Measurements from ENCODE around the gene RHNO1. TPM values are rescaled to one million over a fixed set of nuclear protein-coding genes. Genes with fewer than 3 reads are reported as not detected.

Gene RHNO1
- total RNA-seq, 2 experiments from 2014 or later, result 50.3 to 53.8 TPM

DNA sequence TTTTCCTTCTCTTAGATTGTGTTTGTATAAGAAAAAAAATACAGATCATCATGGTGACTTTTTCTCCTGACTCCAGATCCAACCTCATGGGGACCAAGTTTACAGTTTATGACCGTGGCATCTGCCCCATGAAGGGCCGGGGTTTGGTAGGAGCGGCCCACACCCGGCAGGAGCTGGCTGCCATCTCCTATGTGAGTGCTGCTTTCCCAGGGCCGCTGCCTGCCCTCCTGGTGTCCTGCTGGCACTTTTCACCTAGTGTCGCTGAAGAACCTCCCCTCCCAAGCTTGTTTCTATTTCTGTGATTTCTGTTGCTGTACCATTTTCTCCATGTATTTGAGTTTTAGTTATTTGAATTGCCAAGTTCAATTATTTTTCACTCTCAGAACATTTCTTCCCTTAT lies 57.3 kb downstream of the RHNO1 start:
- no peak overlapping the region for H3K27ac Mint-ChIP-seq
- H3K4me3 Mint-ChIP-seq, result no peak overlapping the region
- DNase-seq (no peak), ATAC-seq (ENCODE audit: low read depth) (no peak)
- no peaks in the 10 kb centered on the region for H3K9me3 Mint-ChIP-seq
- no peaks in the 10 kb centered on the region for H3K27me3 Mint-ChIP-seq
- no peaks in the 10 kb centered on the region for H3K4me1 Mint-ChIP-seq
- peaks cover 4% of the 10 kb centered on the region for H3K36me3 Mint-ChIP-seq
- POLR2A ChIA-PET, result interaction anchor here (0.6 kb wide), 1 partner anchor 67 kb away, joined by 3 read pairs; no protein-coding TSS in a partner anchor

GRCh38 chr12:2936301-2936700 lies 59.3 kb downstream of the RHNO1 start:
- H3K36me3 Mint-ChIP-seq, result no peaks in the 10 kb centered on the region
- DNase-seq (no peak), ATAC-seq (ENCODE audit: low read depth) (no peak)
- POLR2A ChIA-PET, result no interaction called here
- H3K4me1 Mint-ChIP-seq, result no peaks in the 10 kb centered on the region
- no peak overlapping the region for H3K4me3 Mint-ChIP-seq
- no peaks in the 10 kb centered on the region for H3K9me3 Mint-ChIP-seq
- H3K27ac Mint-ChIP-seq, result no peak overlapping the region
- H3K27me3 Mint-ChIP-seq, result no peaks in the 10 kb centered on the region

GRCh38 chr12:2937500-2937899 lies 60.5 kb downstream of the RHNO1 start:
- Mint-ChIP-seq H3K36me3 (no peaks in the 10 kb centered on the region), H3K9me3 (no peaks in the 10 kb centered on the region), H3K27me3 (no peaks in the 10 kb centered on the region), H3K4me1 (no peaks in the 10 kb centered on the region), H3K4me3 (no peak overlapping the region), H3K27ac (no peak overlapping the region)
- POLR2A ChIA-PET, result no interaction called here
- ATAC-seq (ENCODE audit: low read depth) (no peak), DNase-seq (no peak)

Other genes with a start within 250 kb of the RHNO1 start
- 10 to 100 TPM; 62.3 to 67.7 TPM for gene FKBP4, start 82.3 kb upstream of the RHNO1 start, total RNA-seq
- gene ITFG2, start 64.6 kb upstream of the RHNO1 start, total RNA-seq, result 10 to 100 TPM; 66.2 to 66.8 TPM
- not detected for gene NRIP2, start 42.2 kb upstream of the RHNO1 start, total RNA-seq
- under 1 TPM in 1 of 2 experiments, not detected in 1; 0.34 TPM for gene TEX52, start 20.2 kb upstream of the RHNO1 start, total RNA-seq
- 10 to 100 TPM; 73.9 to 86.9 TPM for gene FOXM1, start within 50 bp of the RHNO1 start, total RNA-seq
- 1 to 10 TPM; 8.1 TPM for gene TULP3, start 13.7 kb downstream of the RHNO1 start, total RNA-seq
- gene TEAD4, start 82.2 kb downstream of the RHNO1 start, total RNA-seq, result not detected
- under 1 TPM; 0.42 to 0.60 TPM for gene TSPAN9, start 200.2 kb downstream of the RHNO1 start, total RNA-seq